Gastroesophageal sphincter (tissue), 3 donors: Measurements from ENCODE around the gene PSMA5.

Experiments used
- POLR2A ChIP-seq, 2 donors: fragments of 450-650 bp; IDR thresholded peaks; one replicate each; pipeline ENCODE4 v1.6.1; 2017; ENCODE audit warnings: antibody characterized with exemption in 2 of 2, mild to moderate bottlenecking in 2 of 2, moderate library complexity in 1 of 2
- TF ChIP-seq, protein P1 (sequence below), 4 experiments: fragments of 200-600 bp in 2 of 4; fragments of 450-650 bp in 2 of 4; sonication (generic) in 1 of 4; IDR thresholded peaks; one replicate each; pipeline ENCODE4 v1.5.1; 2017 to 2019; ENCODE audit warnings: antibody characterized with exemption in 4 of 4, mild to moderate bottlenecking in 2 of 4, moderate library complexity in 2 of 4

DNA sequence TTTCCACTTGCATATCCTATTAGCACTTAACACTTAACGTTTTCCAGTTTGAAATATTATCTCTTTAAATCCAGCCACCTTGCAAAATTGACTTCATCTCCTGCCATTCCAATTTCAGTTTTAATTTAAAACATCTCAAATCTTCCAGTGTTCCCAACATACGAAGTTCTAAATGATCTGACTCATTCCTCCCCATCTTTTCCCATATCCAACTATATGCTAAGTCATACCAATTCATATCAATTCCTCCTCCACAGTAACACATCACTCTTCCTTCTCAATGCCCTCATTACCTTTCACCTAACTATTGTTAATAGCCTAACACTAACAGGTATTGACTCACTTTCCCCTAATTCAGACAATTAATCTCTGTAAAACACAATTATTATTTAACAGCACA is 2.8 kb downstream of the PSMA5 start:
- no peak for TF ChIP-seq POLR2A (IDR thresholded peaks at IDR 0.05)
- TF ChIP-seq, protein P1, sequence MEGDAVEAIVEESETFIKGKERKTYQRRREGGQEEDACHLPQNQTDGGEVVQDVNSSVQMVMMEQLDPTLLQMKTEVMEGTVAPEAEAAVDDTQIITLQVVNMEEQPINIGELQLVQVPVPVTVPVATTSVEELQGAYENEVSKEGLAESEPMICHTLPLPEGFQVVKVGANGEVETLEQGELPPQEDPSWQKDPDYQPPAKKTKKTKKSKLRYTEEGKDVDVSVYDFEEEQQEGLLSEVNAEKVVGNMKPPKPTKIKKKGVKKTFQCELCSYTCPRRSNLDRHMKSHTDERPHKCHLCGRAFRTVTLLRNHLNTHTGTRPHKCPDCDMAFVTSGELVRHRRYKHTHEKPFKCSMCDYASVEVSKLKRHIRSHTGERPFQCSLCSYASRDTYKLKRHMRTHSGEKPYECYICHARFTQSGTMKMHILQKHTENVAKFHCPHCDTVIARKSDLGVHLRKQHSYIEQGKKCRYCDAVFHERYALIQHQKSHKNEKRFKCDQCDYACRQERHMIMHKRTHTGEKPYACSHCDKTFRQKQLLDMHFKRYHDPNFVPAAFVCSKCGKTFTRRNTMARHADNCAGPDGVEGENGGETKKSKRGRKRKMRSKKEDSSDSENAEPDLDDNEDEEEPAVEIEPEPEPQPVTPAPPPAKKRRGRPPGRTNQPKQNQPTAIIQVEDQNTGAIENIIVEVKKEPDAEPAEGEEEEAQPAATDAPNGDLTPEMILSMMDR (IDR thresholded peaks at IDR 0.05): no peak
